Endothelial cell of umbilical vein (primary cell): ENCODE results near the gene CNOT4.

Source experiments
- CTCF ChIP-seq, 2 donors: IDR thresholded peaks; 1 replicate in 1 of 2; 2 replicates in 1 of 2; pipeline ENCODE4 v1.5.1; 2011; ENCODE audit warnings: low read length in 2 of 2, mild to moderate bottlenecking in 2 of 2, moderate library complexity in 2 of 2, control low read depth in 1 of 2, inconsistent platforms in 1 of 2, low read depth in 1 of 2; ENCODE audit not compliant: insufficient read depth in 1 of 2; ENCODE audit errors: extremely low read depth in 1 of 2
- EZH2 ChIP-seq: IDR thresholded peaks from 2 replicates; pipeline ENCODE4 v1.6.1; 2012; ENCODE audit warnings: borderline replicate concordance, low read depth, mild to moderate bottlenecking, moderate library complexity, low read length, inconsistent platforms; ENCODE audit not compliant: severe bottlenecking
- POLR2A ChIP-seq: IDR thresholded peaks from 2 replicates; pipeline ENCODE4 v1.6.1; 2012; ENCODE audit warnings: low read depth, mild to moderate bottlenecking, control low read depth, low read length
- POLR2AphosphoS5 ChIP-seq: IDR thresholded peaks from 2 replicates; pipeline ENCODE4 v1.6.1; 2012; ENCODE audit warnings: low read depth, mild to moderate bottlenecking, control low read depth, low read length, moderate library complexity; ENCODE audit not compliant: insufficient read depth

- TF ChIP-seq POLR2AphosphoS5: no peak
- no peak for TF ChIP-seq CTCF (IDR thresholded peaks at IDR 0.05; ENCODE audit: extremely low read depth in 1 of 2, insufficient read depth in 1 of 2, low read depth in 1 of 2, low read length in 2 of 2)
- no peak for TF ChIP-seq EZH2
- no peak for TF ChIP-seq POLR2A
Observed at GRCh38 chr7:135317676-135318325, 192.1 kb downstream of the CNOT4 start.
